GM21367 (cell line): Measurements from ENCODE around the gene PSMD14.

Experiments used
- ATAC-seq: cut with Tn5 transposase; IDR thresholded peaks from one replicate; pipeline ENCODE4 v1.9.1; 2021; ENCODE audit not compliant: unreplicated experiment

PSMD14 gene

DNA sequence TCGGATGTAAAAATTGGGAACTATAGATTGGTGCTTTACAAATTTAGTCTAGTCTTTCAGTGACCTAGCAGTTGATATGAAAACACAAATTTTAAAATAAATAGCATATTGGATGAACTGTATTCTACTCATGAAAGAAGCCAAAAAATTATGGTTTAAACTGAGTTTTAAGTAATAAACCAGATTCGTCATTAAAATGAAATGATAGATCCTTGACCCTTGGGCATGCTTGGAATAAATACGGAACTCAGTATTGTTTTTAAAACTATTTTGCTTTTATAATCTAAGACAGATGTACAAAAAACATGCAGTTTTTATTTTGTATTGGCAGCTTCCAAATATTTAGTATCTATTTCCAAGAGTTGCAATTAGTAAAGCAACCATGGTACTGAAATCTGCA is 73.3 kb downstream of the PSMD14 start:
- ATAC-seq = no peak

DNA sequence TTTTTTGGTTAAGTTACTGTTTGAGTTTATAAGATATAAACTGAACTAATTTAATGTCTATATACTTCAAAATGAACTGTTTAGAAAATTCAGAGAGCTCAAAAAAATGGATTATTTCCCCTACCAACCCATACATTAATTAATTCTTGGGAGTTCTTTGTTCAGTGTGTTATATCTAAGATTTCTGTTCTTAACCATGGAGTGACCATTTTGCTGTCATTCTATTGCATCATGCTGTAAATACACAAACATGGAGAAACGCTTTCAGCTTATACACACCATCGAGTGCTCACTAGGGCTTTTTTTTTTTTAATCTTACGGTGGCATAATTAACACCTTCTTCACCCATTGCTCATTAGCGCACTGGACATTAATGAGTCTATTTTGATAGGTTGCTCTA is 74.5 kb downstream of the PSMD14 start:
- no peak for ATAC-seq

DNA sequence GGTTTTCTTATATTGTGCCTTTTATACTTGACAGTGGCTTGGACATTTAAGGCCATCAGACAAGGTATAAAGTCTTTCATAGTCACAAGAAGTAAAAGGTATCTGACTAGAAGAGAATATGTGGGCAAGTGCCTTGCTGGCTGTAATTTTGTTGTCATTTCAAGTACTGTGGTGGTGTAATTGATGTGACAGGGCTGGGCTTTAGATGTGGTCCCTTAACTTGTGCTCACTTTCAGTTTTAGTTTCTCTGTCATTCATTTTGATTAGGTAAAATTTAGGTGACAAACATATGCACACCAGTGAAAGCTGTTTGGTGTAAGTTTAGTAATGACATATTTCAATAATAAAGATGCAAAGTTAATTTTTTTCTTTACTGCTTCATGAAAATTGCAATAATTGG is 76.6 kb downstream of the PSMD14 start:
- ATAC-seq = peak; percentile 63

DNA sequence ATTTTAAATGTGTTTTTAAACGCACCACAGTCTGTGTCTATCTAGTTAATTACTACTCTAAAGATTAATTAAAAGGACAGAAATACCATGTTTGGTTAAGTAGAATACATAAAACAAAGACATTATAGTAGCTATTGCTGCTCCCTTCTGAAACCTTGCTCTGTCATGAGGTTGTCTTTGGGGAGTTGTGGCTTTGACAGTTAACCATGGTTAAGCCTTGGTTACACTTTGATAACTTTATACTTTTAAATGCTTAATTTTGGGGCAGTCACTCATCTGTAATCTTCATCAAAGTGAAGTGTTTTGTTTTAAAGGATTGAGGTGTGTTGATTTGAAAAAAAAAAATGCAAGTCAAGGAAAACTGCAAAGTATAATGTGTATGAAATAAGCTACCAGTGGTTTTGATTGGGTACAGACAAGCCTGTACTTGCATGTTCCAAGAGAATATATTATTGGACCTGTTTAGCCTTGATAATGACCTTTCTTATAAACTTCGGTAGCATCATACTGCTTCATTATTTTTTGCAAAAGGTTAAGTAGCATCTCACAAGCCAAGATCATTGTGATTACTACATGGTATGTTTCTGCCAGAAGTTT is 78.1 kb downstream of the PSMD14 start:
- ATAC-seq = peak; percentile 76

DNA sequence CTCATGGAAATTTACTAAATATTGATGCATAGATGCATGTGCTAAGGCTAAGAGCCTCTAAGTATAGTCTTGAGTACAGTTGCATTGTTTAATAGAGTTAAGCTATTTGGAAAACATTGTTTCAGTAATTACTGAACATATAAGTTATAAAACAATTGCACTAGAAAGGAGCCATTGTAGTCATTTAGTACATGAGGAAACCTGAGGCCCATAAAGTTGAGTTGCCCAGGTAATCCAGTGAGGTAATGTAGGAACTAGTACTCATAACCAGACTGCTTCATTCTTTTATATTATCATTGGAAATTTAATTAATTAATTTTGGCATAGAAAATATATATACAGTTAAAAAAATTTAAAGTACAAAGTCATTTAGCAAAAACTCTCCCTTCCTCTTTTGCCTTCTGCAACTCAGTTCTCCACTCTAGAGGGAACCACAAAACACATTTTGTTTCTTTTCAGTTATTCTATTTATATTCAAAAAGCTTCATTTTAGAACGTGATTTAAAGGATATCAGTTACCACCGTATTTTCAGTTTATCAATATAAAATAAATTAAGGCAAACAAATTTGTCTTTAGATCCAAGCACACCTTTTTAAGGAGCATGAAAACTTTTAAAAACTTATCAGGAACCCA is 80.0 kb downstream of the PSMD14 start:
- no peak for ATAC-seq

DNA sequence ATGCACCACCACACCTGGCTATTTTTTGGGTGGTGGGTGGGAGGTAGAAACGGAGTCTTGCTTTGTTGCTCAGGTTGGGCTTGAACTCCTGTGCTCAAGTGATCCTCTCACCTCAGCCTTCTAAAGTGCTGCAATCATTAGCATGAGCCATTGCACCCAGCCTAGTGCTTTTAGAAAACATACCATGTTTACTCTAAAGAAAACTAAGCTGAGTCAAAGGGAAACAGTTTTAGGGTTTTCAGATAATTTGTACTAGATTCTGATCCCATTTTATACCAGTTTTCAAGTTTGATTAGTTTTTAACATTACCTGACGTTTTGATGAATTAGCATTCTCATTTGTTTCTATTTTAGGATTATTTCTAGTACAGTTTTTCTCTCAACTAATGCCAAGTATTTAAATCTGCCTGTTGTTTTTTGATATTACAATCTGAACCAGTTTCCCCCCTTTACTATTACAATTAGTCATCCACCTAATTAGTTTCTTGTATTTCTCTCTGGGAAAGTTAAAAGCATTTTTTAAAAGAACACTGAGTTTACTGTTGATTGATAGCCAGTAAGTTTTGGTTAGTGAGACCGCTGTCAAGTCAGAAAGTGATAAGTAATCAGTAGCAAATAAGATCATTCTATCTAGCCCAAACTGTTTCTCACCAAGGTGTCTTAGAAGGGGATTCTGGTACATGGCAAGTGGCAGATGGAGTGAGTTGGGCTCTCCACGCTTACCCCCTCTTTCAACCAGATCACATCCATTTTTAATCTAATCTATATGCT is 83.7 kb downstream of the PSMD14 start:
- no peak for ATAC-seq

DNA sequence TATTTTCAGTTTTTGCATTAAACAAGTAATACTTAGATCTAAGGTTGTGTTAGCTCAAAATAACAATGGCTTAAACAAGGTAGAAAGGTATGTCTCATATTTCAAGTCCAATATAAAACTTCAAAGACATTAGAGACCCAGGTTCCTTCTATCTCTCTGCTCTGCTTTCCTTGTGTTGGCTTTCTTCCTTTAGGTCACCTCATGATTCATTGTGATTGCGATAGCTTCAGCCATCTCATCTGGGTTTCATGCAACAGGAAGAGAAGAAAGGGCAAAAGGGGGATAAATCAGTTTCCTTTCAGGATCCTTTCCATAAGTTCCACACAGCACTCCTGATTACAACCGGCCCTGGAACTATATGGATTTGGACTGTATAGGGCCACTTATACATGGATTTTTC is 91.9 kb downstream of the PSMD14 start:
- ATAC-seq = no peak

DNA sequence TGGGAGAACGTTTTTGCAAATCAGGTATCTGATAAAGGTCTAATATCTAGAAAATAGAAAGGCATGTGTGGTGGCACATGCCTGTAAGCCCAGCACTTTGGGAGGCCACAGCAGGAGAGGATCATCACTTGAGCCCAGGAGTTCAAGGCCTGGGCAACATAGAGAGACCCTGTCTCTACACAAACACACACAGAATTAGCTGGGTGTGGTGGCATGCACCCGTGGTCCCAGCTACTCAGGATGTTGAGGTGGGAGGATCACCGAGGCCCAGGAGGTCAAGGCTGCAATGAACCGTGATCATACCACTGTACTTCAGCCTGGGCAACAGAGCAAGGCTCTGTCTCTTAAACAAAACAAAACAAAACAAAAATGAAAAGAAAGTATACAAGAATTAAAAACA is 94.1 kb downstream of the PSMD14 start:
- ATAC-seq = no peak

DNA sequence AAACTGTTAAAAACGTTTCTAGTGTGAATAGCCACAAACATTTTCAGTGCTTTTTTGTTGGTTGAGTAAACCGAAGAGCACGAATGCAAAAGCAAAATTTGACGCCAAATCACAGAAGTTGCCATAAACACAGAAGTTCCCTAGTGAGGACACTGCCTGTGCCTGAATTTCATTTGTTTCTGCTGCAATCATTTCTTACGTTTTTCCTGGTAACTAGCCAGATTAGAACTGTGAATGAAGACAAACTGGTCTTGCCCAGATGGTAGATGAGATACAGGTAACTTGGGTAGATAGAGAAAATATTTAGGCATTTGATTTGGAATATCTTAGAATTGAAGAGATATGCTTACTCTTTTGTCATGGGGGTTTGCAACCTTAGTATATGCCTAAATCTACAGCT is 98.1 kb downstream of the PSMD14 start:
- no peak for ATAC-seq

DNA sequence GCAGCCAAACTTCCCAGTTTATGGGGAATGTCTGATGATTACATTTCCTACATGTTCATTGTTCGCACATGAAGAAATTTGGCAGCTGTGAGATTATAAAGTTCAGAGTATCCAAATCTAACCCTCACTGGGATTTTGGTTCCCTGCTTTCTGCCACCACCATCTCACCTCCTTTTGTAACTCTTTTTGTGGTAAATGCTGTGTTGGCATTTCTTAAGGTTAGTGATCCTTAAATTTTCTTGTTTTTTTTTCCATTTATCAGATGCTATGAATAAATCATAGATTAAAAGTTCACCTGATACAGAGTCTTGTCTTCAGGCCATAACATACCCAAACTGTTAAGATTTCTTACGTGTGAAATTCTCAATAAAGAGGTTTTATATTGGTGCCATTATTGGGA is 99.4 kb downstream of the PSMD14 start:
- no peak for ATAC-seq

DNA sequence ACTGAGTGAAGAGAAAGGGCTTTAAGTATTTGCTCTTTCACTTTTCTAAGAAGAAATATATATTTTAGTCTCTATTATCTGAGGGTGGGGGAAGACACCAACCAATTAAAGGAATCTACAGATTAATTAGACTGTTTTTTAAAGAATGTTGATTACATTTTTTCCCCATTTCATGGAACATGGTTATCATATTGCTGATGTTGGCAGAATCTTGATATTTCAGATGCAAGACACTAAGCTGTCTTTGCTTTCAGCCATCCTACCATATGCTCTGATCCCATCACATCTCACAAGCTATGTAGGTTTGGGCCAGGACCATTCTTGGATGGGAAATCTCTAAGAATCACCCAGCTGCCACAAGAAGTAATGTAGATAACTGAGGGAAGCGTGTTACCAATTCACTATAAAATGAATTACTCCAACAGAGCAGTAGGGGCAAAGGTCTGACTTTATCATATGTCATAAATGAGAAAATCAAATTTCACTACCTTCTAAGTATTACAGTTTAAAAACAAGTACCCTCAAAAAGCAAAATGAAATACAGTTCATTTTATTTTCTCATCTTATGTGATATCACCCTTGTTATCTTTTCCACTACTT is 101.2 kb downstream of the PSMD14 start:
- ATAC-seq = no peak

DNA sequence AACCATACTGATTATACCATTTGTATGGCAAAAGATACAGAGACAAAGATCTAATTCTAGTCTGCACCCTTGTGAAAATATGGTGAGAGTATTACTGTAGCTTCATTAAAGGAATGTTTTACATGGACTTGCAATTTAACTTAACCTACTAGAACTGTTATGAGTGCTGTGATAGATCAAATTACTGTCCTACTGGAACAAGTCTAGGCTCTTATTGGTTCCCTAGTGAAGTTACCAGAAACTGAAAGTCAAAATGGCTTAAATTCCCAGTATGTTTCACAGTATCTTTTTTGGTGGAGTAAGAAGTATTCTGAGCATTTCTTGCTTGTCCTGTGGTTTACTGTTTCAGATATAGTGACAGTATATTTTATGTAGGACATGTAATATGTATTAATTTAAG is 104.1 kb downstream of the PSMD14 start:
- ATAC-seq = no peak

DNA sequence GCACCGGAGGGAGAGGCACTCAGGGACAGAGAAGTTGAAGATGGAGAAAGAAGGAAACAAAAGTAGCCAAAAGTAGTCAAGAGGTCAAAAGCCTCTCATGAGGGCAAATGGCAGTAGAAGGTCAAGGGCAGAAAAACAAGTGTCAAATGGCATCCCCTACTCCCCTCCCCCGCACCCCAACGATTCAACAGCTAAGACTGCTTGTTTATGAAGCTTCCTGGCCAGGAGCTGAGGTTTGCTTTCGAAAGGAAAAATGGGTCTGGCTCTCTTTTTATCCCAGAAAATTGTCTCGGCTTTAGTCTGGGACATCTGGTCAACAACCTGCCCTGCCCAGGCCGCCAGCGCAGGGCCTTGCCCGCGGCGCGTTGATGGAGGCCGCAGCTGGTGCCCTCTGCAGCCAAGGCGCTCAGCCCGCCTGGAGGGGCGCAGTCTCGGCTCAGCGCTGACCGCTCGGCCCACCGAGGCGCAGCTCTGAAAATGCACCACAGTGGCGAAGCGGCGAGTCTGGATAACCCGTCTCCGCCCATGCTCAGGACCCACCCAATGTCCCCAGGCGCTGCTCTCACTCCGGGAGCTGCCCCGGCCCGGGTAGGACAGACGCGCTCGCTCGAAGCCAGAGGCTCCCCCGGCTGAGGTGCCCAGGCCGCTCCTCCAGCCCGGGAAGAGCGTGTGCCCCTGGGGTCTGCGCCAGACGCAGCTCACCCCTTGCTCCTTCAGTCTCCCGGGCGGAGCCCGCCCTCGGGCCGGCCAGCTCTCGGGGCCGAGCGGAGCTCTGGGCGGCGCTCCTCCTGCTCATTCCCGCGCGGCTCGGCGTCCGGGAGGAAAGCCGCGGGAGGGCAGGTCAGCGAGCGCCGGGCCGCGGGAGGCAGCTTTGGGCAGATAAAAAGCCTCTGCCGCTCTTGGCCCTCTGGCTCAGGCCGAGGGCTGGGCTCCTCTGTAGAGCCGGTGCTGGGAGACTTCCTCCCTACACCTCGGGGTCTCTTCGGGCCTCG is 106.1 kb downstream of the PSMD14 start:
- peak; percentile 29 for ATAC-seq

DNA sequence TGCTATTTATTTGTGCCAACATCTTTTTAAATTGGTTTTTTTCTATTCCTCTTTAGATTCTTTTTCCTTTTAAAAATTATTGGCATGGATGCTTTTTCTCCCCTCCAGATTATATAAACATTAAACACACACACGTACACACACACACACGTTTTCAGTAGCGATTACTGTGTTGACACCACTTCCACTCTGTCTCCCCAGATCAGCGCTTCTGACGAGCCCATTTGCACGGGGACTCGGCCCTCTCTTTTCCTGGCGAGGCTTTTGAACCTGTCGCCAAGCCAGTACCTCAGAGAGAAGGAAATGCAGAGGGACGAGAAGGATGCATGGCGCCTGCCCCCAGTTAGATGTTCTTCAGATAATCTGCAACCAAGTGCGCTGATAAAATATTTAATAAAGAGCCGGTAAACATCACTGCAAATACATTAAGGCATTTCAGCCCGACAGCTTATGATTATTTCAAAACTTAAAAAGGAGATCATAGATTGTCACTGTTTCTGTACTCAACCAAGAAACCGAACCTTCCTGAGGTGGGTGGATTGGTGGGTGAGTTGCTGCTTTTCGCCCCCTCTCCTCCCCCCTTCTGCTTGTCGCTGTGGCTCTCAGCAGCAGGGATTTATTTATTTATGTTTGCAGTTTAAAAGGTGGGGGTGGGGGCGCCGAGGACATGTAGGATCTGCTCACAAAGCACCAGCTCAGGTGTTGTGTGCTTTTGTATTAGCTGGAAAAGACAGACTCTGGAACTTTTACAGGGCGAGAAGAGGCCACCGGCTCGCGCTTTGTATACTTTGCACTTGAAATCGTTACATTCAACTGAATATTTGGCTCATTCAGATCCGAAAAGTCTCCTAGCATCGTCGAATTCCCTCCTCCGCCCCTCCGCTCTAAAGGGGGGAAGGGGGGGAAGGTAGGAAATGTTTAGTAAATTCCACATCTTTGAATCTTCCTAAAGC is 107.1 kb downstream of the PSMD14 start:
- peak; percentile 30 for ATAC-seq

DNA sequence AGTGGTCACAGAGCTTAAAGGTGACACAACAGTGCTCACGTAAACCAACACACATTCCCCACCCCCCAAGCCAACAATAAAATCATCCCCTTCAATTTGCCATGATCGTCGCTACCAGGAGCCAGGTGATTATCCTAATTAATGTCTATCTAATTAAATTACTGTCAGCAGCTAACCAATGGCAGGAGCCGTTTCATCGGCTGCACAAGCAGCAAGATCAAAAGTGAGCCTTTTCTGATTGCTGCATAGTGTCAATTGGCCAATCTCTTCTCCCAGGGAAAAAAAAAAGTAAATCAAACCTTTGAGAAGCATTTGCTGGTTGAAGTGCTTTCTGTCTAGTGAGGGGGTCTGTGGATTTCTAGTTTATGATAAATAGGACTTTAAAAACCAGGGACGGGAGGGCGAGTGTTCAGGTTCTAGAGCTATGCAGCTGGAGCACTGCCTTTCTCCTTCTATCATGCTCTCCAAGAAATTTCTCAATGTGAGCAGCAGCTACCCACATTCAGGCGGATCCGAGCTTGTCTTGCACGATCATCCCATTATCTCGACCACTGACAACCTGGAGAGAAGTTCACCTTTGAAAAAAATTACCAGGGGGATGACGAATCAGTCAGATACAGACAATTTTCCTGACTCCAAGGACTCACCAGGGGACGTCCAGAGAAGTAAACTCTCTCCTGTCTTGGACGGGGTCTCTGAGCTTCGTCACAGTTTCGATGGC is 107.9 kb downstream of the PSMD14 start, which contains the start of gene TBR1:
TBR1 (plus strand) TSS at position 311 of the 721 bp plus-strand sequence; CDS start at position 425, 114 bp downstream.
- ATAC-seq = no peak

DNA sequence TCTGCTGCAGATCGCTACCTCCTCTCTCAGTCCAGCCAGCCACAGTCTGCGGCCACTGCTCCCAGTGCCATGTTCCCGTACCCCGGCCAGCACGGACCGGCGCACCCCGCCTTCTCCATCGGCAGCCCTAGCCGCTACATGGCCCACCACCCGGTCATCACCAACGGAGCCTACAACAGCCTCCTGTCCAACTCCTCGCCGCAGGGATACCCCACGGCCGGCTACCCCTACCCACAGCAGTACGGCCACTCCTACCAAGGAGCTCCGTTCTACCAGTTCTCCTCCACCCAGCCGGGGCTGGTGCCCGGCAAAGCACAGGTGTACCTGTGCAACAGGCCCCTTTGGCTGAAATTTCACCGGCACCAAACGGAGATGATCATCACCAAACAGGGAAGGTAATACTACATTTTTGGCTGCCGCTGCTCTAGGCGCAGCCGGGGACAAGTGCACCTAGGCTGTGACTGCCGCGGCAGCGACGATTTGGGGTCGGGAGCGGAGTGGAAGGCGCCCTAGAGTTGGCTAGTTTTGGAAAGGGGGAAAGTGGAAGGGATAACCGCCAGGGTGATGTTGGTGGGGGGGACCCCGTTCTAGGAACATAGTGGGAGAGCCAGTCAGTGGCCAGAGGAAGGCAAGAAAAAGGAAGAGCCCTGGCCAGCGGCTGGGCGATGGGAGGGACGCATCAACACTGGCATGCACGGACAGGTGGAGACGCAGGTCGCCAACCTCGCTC is 108.6 kb downstream of the PSMD14 start:
- no peak for ATAC-seq

DNA sequence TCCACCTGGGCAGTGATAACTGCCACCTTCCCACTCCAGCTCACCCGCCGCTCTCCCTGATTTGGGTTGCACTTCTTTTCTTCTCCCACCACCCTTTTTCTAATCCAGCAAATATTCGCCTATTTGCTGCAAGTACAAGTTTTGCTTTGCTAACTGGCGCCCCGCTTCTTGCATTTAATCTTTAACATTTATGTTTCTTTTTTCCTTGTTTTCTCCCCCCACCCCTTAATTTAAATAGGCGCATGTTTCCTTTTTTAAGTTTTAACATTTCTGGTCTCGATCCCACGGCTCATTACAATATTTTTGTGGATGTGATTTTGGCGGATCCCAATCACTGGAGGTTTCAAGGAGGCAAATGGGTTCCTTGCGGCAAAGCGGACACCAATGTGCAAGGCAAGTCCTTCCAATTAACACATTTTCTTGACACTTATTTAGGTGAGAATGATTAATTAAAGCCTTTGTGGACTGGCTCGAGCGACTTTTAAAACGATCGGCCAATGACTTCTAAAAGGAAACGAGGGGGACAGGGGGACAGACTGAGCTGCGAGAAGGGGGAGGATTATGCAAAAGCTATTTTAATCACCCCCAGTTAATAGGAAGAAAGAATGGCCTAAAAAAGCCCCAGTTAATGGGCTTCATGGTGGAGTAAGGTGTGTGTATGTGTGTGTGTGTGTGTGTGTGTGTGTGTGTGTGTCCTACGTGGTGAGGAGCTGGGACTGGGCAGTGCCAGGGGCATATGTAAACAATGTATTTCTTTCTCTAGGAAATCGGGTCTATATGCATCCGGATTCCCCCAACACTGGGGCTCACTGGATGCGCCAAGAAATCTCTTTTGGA is 109.4 kb downstream of the PSMD14 start:
- ATAC-seq = no peak
